ENCODE data around the gene MPPED1.

The MPPED1 gene

DNA sequence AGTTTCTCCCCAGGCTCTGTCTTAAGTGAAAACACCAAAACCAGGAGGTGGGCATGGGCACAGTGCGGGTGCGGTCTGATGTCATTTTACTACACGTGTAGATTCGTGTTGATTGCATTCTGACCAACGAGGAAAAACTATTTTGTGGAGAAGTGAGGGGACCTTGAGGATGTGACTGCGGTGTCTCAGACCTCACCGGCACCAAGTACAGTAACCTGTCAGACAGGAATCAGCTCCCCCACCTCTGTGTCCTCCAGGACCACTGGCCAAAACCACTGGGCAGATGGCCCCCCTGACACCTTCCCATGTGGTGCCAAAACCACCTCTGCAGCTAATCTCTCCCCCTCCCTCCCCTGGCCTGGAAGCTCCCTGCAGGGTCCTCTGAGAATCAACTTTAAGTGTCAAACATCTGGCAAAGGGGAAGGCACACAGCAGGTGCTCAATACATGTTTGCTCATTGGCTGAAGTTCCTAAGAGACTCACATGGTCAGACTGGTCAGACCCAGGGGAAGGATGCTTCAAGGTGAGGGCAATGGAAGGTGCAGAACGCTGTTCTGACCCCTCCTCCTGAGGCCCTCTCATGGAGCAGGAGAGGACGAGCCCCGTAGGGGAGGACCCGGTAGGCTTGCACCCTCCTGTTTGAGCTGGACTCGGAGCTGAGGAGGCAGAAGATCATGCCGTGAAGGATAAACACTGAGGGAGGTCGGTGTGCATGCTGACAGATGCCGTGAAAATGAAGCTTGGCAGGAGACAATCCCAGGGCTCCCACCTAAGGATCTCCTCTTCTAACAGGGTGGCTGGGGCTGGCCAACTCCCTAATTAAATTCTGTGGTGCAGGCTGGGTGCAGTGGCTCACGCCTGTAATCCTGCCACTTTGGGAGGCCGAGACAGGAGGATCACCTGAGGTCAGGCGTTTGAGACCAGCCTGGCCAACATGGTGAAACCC, 129.9 kb downstream of the MPPED1 start:
- no peak for DNase-seq (ENCODE audit: low read depth, low spot score)

DNA sequence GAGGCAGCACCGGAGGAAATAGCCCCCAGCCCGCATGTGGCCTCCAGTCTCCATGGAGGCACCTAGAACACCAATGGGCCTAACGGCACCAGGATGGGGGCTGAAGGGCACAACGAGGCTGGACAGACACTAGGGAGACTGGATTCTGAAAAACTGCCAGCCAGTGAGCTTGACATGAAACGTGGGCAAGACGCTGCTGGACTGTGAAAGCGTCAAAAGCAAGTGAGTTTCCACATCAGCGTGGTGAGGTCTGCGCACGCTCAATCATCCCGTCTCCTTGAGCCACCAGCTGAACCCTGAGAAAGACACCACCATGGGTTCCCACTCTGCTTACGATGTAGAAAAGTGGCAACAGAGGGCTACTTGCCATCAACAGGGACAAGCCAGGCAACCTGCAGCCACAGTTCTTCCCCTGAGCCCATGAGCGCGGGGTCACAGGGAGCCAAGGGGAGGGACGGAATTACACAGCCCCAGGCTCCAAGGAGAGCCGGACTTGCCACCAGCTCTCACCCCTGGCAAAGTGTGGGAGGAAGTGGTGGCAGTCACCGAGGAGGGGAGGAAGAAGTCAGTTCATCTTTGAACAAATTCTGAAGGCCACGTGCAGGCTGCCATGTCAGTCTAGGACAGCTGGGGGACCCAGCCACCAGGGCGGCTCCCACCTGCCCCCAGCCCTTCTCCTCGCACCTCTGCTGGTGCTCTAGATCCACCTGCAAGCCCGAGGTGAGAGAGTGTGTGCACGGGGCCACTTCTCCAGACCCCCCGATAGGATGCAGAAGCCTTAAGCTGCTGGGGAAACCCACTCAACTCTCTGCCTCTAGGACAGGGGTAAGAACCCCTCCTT, 131.1 kb downstream of the MPPED1 start:
- no peak for DNase-seq (ENCODE audit: low read depth, low spot score)

GRCh38 chr22:43543522-43544288, 131.9 kb downstream of the MPPED1 start:
- DNase-seq (ENCODE audit: low read depth, low spot score): no peak

- DNase-seq (ENCODE audit: low read depth, low spot score): no peak
These were observed 132.5 kb downstream of the MPPED1 start for GRCh38 chr22:43544289-43544673.

DNA sequence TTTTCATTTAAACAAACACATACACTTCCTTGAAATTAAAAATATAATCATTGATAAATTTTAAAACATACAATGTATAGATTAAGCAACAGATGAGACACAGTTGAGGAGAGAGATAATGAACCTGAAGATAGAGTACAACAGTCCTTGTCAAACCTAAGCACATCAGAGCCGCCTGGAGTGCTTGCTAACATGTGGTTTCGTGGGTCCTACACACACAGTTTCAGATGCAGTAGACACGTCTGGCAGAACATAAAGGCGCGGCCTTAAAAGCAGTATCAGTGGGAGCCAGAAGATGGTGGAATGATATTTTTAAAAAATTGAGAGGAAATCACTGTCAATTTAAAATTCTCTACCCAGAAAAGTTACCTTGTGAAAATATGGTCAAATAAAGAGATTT, 134.4 kb downstream of the MPPED1 start:
- no peak for DNase-seq (ENCODE audit: low read depth, low spot score)

DNA sequence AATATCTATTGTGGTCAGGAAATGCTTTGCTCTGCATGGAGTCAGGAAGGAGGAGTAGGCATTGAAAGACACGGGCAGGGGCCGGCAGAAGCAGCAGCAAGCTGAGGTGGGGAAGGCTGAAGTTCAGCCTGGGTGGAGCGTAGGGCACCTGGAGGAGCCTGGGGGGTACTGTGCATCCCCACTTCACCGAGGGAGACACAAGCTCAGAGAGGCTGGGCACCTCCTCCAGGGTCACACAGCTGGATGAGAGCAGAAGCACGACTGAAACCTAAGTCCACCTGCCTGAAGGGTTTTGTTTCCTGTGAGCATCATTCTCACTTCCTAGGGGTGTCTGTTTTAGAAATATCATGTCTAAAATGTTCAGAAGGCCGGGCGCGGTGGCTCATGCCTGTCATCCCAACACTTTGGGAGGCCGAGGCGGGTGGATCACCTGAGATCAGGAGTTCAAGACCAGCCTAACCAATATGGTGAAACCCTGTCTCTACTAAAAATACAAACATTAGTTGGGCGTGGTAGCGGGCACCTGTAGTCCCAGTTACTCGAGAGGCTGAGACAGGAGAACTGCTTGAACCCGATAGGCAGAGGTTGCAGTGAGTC, 138.3 kb downstream of the MPPED1 start:
- no peak for DNase-seq (ENCODE audit: low read depth, low spot score)

GRCh38 chr22:43550672-43551071, 138.9 kb downstream of the MPPED1 start:
- no peak for DNase-seq (ENCODE audit: low read depth, low spot score)

- no peak for DNase-seq (ENCODE audit: low read depth, low spot score)
These were observed 141.8 kb downstream of the MPPED1 start for GRCh38 chr22:43553451-43554258.

DNA sequence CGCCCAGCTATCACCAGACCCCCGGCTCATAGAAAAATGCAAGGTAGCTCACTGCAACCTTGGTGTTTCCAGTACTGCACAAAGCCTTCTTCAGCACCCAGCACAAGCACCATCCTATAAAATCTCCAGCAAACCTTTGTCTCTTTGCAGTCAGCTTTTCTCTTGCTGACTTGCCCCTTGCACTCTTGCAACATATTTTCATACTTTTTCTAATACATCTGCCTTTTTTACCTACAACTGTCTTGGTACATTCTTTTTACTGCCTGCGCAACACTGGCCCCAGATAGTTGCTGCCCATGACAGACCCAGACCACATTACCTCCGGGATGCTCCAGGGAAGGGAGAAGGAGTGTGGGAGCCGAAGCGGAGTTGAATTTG, 142.4 kb downstream of the MPPED1 start:
- no peak for DNase-seq (ENCODE audit: low read depth, low spot score)

DNA sequence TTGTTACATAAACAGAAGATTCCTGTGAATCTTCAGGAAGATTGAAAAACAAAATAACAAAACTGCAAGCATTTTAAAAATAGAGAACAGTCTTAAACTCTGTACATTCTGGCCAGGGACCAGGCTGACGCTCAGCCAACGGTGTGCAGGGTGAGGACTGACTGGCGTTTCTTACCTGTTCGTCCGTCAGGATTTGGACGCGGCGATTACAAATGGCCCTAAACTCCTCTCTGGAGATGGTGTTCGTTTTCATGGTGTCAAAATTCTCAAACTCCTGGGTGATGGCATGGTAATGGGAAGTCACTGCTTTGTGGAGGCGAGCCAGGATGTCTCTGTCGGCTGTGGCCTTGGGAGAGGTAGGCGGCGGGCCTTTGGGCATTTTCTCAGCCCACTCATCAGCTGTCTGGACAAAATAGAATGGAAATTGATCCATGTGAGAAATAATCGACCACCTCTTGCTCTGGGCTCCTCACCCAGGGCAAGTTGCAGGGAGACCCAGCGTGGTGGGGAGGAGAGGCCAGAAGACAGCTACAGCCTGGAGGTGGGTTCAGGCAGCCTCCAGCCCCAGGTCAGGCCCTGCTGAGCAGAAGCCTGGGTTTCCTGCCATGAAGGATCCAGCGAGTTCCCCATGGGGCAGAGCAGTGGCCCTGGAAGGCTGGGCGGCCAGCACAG, 143.0 kb downstream of the MPPED1 start:
- no peak for DNase-seq (ENCODE audit: low read depth, low spot score)

- DNase-seq (ENCODE audit: low read depth, low spot score): no peak
These were observed 144.0 kb downstream of the MPPED1 start for GRCh38 chr22:43555561-43556515.

Data from activated CD4-positive, CD25-positive, alpha-beta regulatory T cell treated with anti-CD3 and anti-CD28 coated beads, Interleukin-2, amount 50 U/mL, for 16 hours (primary cell).